AG08395 (cell line): ENCODE measurements around the gene RAP1GAP2.

ENCODE experiments used
- DNase-seq: peaks from one replicate; pipeline ENCODE4 v3.0.0; 2012; ENCODE audit warnings: mixed read lengths, low spot score

The RAP1GAP2 gene

GRCh38 chr17:2911755-2912111, 115.5 kb downstream of the RAP1GAP2 start:
- DNase-seq, result no peak

- DNase-seq, result no peak
Measured at GRCh38 chr17:2912754-2913153, 116.5 kb downstream of the RAP1GAP2 start.

GRCh38 chr17:2916461-2916860, 120.2 kb downstream of the RAP1GAP2 start:
- no peak for DNase-seq

- DNase-seq, result no peak
Measured at GRCh38 chr17:2921443-2921842, 125.2 kb downstream of the RAP1GAP2 start.

- no peak for DNase-seq
Measured at GRCh38 chr17:2924211-2924610, 128.0 kb downstream of the RAP1GAP2 start.

- no peak for DNase-seq
Measured at GRCh38 chr17:2925011-2925410, 128.8 kb downstream of the RAP1GAP2 start.

- peak; percentile 47 for DNase-seq
Measured at GRCh38 chr17:2926019-2926650, 129.9 kb downstream of the RAP1GAP2 start.

- DNase-seq, result no peak
Measured at GRCh38 chr17:2928294-2928890, 132.2 kb downstream of the RAP1GAP2 start.

GRCh38 chr17:2929881-2930533, 133.8 kb downstream of the RAP1GAP2 start:
- DNase-seq, result peak; percentile 56

- no peak for DNase-seq
Measured at GRCh38 chr17:2931876-2932275, 135.6 kb downstream of the RAP1GAP2 start.

- no peak for DNase-seq
Measured at GRCh38 chr17:2932946-2933345, 136.7 kb downstream of the RAP1GAP2 start.

- DNase-seq, result no peak
Measured at GRCh38 chr17:2933606-2934005, 137.4 kb downstream of the RAP1GAP2 start.

- DNase-seq, result no peak
Measured at GRCh38 chr17:2935632-2936031, 139.4 kb downstream of the RAP1GAP2 start.

- no peak for DNase-seq
Measured at GRCh38 chr17:2936351-2936750, 140.1 kb downstream of the RAP1GAP2 start.

GRCh38 chr17:2936771-2937321, 140.6 kb downstream of the RAP1GAP2 start:
- no peak for DNase-seq

- peak; percentile 24 for DNase-seq
Measured at GRCh38 chr17:2937331-2938003, 141.2 kb downstream of the RAP1GAP2 start.

- no peak for DNase-seq
Measured at GRCh38 chr17:2939714-2940351, 143.6 kb downstream of the RAP1GAP2 start.

GRCh38 chr17:2940352-2940751, 144.1 kb downstream of the RAP1GAP2 start:
- peak; percentile 30 for DNase-seq

- no peak for DNase-seq
Measured at GRCh38 chr17:2943981-2944380, 147.7 kb downstream of the RAP1GAP2 start.

- DNase-seq, result no peak
Measured at GRCh38 chr17:2945299-2945698, 149.1 kb downstream of the RAP1GAP2 start.

GRCh38 chr17:2946144-2946543, 149.9 kb downstream of the RAP1GAP2 start:
- DNase-seq, result no peak

GRCh38 chr17:2947588-2947950, 151.3 kb downstream of the RAP1GAP2 start:
- DNase-seq, result no peak
